ENCODE data around the gene FAM221B.
A peak's percentile ranks its signal among the peaks of the same experiment; 100 is the strongest.

FAM221B gene, protein sequence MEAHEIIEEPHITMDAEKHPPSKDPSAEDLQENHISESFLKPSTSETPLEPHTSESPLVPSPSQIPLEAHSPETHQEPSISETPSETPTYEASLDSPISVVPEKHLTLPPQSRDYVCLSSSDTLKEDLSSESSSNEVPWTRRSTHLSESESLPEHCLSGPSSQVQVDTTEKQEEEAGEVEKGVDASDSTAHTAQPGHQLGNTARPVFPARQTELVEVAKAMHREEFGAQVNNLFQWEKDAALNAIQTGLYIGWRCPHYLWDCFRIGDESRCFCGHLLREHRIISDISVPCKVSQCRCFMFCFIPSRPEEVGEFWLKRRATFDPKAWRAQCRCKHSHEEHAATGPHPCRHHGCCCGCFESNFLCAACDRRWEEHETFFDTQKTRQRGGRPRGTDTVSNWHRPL

GRCh38 chr9:35828716-35829083 lies at the start of gene FAM221B:
Gene FAM221B (minus strand): TSS chr9:35828732. CDS start chr9:35826161, 2,571 bp downstream.
- Histone ChIP-seq H3K4me3 (ENCODE audit: low read depth, low read length) (peak within 1 kb of the TSS; percentile 85), H3K27ac (ENCODE audit: low read depth, low read length) (peak within 1 kb of the TSS; percentile 64), H3K9me3 (ENCODE audit: control insufficient read depth, insufficient read depth, low read length) (no peaks in the 10 kb centered on the region), H3K27me3 (ENCODE audit: control insufficient read depth, insufficient read depth, low read length) (no peaks in the 10 kb centered on the region), H3K4me1 (ENCODE audit: control insufficient read depth, insufficient read depth, low read length) (peaks cover 8% of the 10 kb centered on the region; the same call in 1 of the 2 replicates), H3K36me3 (ENCODE audit: control insufficient read depth, insufficient read depth, low read length) (no peaks in the 10 kb centered on the region), H3K9ac (ENCODE audit: low read depth, low read length) (no peak within 1 kb of the TSS)

DNA sequence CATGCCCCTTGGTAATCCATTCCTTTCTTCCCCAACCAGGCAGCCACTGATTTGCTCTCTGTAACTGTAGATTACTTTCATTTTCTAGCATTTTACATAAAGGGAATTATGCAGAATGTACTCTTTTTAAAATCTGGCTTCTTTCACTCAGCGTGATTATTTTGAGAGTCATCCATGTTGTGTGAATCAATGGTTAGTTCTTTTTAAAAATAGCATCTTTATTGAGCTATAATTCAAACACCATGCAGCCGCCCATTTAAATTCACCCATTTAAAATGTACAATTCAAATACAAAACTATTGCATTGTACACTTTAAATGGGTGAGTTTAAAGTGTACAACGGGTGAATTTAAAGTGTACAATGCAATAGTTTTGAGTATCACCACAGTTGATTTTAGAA lies 44.0 kb upstream of the FAM221B start:
- H3K27ac ChIP-seq (ENCODE audit: low read depth, low read length), result no peak overlapping the region
- H3K4me1 ChIP-seq (ENCODE audit: control insufficient read depth, insufficient read depth, low read length), result peaks cover 11% of the 10 kb centered on the region
- H3K9me3 ChIP-seq (ENCODE audit: control insufficient read depth, insufficient read depth, low read length), result no peaks in the 10 kb centered on the region
- H3K27me3 ChIP-seq (ENCODE audit: control insufficient read depth, insufficient read depth, low read length), result no peaks in the 10 kb centered on the region
- H3K4me3 ChIP-seq (ENCODE audit: low read depth, low read length), result no peak overlapping the region
- no peaks in the 10 kb centered on the region for H3K36me3 ChIP-seq (ENCODE audit: control insufficient read depth, insufficient read depth, low read length)
- no peak overlapping the region for H3K9ac ChIP-seq (ENCODE audit: low read depth, low read length)

DNA sequence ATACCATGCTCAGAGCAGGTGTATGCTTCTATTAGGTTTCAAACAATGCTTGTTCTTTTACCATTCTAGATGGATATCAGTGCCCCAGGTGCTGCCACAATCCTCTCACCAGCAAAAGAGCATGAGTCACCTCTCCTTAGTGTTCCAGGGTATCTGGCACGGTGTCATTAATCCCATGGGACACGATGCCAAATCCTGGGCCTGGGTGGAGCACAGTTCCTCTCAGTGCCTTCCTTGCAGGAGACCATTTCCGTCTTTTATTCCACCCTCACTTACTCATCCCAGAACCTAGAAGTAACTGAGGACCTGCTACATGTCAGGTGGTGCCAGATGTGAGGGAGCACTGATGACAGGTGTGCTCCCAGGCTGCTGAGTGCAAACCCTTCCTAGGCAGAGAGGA lies 43.0 kb upstream of the FAM221B start:
- Histone ChIP-seq H3K4me1 (ENCODE audit: control insufficient read depth, insufficient read depth, low read length) (peaks cover 11% of the 10 kb centered on the region), H3K9me3 (ENCODE audit: control insufficient read depth, insufficient read depth, low read length) (no peaks in the 10 kb centered on the region)

DNA sequence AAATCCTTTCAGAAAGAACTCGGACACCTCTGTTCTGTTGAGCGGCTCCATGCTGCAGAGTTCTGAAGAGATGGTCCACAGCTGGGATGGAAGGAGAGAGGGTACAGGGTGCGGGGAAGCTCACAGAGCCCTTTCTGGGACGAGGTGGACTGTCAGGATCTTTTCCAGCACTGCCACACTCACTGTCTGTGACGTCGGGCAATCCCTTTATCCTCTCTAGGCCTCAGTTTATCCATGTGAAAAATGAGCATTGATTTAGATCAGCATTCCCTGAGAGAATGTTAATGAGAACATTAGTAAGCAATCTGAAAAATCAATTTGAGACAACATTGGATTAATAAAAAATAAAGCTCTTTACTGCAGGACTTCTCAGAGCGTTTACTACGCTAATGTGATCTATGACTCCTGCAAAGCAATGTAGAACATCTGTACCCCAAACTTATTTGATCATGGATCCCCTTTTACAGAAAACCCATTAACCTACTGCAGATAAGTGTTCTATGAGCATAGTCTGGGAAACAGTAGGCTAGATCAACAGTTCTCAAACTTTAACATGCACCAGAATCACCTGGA lies 41.9 kb upstream of the FAM221B start, which contains the start of gene OR13J1:
Gene OR13J1, minus strand, starts transcription at position 51 of the 573 bp plus-strand sequence. Its CDS starts 0 bp downstream, at position 51.
- H3K27ac ChIP-seq (ENCODE audit: low read depth, low read length), result no peak within 1 kb of the TSS
- no peaks in the 10 kb centered on the region for H3K27me3 ChIP-seq (ENCODE audit: control insufficient read depth, insufficient read depth, low read length)
- H3K4me3 ChIP-seq (ENCODE audit: low read depth, low read length), result no peak within 1 kb of the TSS
- H3K9me3 ChIP-seq (ENCODE audit: control insufficient read depth, insufficient read depth, low read length), result no peaks in the 10 kb centered on the region
- H3K36me3 ChIP-seq (ENCODE audit: control insufficient read depth, insufficient read depth, low read length), result no peaks in the 10 kb centered on the region
- no peak within 1 kb of the TSS for H3K9ac ChIP-seq (ENCODE audit: low read depth, low read length)
- H3K4me1 ChIP-seq (ENCODE audit: control insufficient read depth, insufficient read depth, low read length), result peaks cover 11% of the 10 kb centered on the region

More for the DNA sequence above, 43.0 kb upstream of the FAM221B start:
- Histone ChIP-seq H3K36me3 (ENCODE audit: control insufficient read depth, insufficient read depth, low read length) (no peaks in the 10 kb centered on the region), H3K9ac (ENCODE audit: low read depth, low read length) (no peak overlapping the region), H3K4me3 (ENCODE audit: low read depth, low read length) (no peak overlapping the region), H3K27ac (ENCODE audit: low read depth, low read length) (no peak overlapping the region), H3K27me3 (ENCODE audit: control insufficient read depth, insufficient read depth, low read length) (no peaks in the 10 kb centered on the region)

DNA sequence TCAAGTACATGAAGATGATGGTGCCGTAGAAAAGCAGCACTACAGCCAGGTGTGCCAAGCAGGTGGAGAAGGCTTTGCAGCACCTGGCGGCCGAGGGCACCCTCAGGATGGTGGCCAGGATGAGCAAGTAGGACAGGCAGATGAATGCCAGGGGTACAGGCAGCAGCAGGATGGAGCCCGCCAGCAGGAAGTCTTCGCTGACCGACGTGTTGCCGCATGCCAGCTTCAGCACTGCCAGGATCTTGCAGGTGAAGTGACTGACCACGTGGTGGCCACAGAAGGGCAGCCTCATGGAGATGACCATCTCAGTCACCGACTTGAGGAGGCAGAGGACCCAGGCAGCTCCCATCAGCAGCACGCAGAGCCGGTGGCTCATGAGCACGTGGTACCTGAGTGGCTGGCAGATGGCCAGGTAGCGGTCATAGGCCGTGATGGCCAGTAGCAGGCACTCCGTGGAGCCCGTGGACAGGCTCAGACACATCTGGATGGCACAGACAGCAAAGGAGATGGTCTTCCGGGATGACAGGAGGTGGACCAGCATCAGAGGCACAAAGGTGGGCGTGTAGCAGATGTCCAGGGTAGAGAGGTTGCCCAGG lies 41.2 kb upstream of the FAM221B start:
- Histone ChIP-seq H3K9ac (ENCODE audit: low read depth, low read length) (no peak overlapping the region), H3K4me3 (ENCODE audit: low read depth, low read length) (no peak overlapping the region), H3K27ac (ENCODE audit: low read depth, low read length) (no peak overlapping the region), H3K4me1 (ENCODE audit: control insufficient read depth, insufficient read depth, low read length) (peaks cover 11% of the 10 kb centered on the region), H3K27me3 (ENCODE audit: control insufficient read depth, insufficient read depth, low read length) (no peaks in the 10 kb centered on the region), H3K9me3 (ENCODE audit: control insufficient read depth, insufficient read depth, low read length) (no peaks in the 10 kb centered on the region), H3K36me3 (ENCODE audit: control insufficient read depth, insufficient read depth, low read length) (no peaks in the 10 kb centered on the region)

DNA sequence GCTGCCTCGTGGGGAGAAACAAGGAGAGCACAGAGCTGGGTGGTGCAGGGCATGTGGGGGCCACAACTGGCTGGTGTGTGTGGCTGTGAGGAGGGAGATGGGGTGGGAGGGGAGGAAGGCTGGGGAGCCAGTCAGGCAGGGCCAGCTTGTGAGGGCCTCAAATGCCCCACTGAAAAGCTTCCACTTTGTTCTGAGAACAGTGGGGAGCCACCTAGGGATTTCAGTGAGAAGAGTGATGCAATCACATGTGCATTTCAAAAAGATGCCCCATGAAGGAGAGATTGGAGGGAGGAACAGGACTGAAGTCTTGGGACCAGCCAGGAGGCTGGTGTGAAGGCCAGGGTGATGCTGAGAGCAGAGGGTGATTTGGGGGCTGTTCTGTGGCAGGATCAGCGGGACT lies 40.4 kb upstream of the FAM221B start:
- H3K4me3 ChIP-seq (ENCODE audit: low read depth, low read length), result no peak overlapping the region
- H3K9ac ChIP-seq (ENCODE audit: low read depth, low read length), result no peak overlapping the region
- no peak overlapping the region for H3K27ac ChIP-seq (ENCODE audit: low read depth, low read length)
- H3K27me3 ChIP-seq (ENCODE audit: control insufficient read depth, insufficient read depth, low read length), result no peaks in the 10 kb centered on the region
- H3K9me3 ChIP-seq (ENCODE audit: control insufficient read depth, insufficient read depth, low read length), result no peaks in the 10 kb centered on the region
- peaks cover 11% of the 10 kb centered on the region for H3K4me1 ChIP-seq (ENCODE audit: control insufficient read depth, insufficient read depth, low read length)
- H3K36me3 ChIP-seq (ENCODE audit: control insufficient read depth, insufficient read depth, low read length), result no peaks in the 10 kb centered on the region

- H3K9ac ChIP-seq (ENCODE audit: low read depth, low read length), result no peak overlapping the region
- H3K4me1 ChIP-seq (ENCODE audit: control insufficient read depth, insufficient read depth, low read length), result peaks cover 11% of the 10 kb centered on the region
- no peaks in the 10 kb centered on the region for H3K27me3 ChIP-seq (ENCODE audit: control insufficient read depth, insufficient read depth, low read length)
- no peaks in the 10 kb centered on the region for H3K36me3 ChIP-seq (ENCODE audit: control insufficient read depth, insufficient read depth, low read length)
- no peak overlapping the region for H3K4me3 ChIP-seq (ENCODE audit: low read depth, low read length)
- no peaks in the 10 kb centered on the region for H3K9me3 ChIP-seq (ENCODE audit: control insufficient read depth, insufficient read depth, low read length)
- no peak overlapping the region for H3K27ac ChIP-seq (ENCODE audit: low read depth, low read length)
Measured at GRCh38 chr9:35867538-35867937, 39.0 kb upstream of the FAM221B start.

DNA sequence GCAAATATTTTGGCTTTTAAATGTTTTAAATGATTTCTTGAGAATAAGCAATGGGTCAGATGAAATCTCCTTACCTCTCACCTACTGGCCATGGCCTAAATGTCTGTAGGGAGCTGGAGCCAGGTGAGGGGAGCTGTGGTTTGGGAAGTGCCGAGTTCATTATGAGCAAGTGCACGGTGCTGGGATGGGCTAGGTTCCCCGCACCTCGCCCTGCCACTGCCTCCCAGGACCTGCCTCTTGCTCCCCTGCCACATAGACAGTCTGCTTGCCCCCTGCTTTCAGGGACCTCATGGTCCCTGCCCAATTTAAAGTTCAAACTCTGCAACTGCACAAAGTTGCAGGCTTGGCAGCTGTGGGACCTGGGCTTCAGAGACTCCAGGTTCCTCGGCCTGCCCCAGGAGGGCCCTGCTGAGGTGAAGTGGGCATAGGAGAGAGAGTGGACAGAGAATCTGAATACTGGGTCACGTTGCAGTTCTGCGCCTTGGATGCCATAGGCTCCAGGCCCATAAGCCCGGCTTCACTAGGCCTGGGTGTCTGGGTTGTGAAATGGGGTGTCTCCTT lies 36.2 kb upstream of the FAM221B start:
- H3K9ac ChIP-seq (ENCODE audit: low read depth, low read length), result no peak overlapping the region
- H3K4me1 ChIP-seq (ENCODE audit: control insufficient read depth, insufficient read depth, low read length), result peaks cover 11% of the 10 kb centered on the region
- H3K4me3 ChIP-seq (ENCODE audit: low read depth, low read length), result no peak overlapping the region
- H3K9me3 ChIP-seq (ENCODE audit: control insufficient read depth, insufficient read depth, low read length), result no peaks in the 10 kb centered on the region
- no peak overlapping the region for H3K27ac ChIP-seq (ENCODE audit: low read depth, low read length)
- no peaks in the 10 kb centered on the region for H3K36me3 ChIP-seq (ENCODE audit: control insufficient read depth, insufficient read depth, low read length)
- no peaks in the 10 kb centered on the region for H3K27me3 ChIP-seq (ENCODE audit: control insufficient read depth, insufficient read depth, low read length)

DNA sequence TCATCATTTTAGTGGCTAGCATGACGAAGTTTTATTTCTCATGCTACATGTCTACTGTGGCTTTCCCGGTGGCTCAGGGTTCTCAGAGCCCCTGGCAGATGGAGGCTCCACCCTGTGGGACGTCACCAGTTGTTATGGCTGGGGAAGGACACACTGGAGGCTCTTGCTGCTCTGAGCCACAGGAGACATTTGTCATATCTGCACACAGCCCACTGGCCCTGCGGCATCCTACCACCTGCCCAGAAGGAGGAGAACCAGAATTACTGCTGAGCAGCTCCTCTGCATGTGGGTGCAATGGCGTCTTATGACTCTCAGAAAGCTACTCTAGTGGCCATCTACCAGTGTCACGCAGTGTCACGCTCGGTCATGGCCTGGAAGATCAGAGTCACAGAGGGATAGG lies 35.1 kb upstream of the FAM221B start:
- no peak overlapping the region for H3K4me3 ChIP-seq (ENCODE audit: low read depth, low read length)
- H3K9me3 ChIP-seq (ENCODE audit: control insufficient read depth, insufficient read depth, low read length), result no peaks in the 10 kb centered on the region
- no peaks in the 10 kb centered on the region for H3K27me3 ChIP-seq (ENCODE audit: control insufficient read depth, insufficient read depth, low read length)
- no peak overlapping the region for H3K27ac ChIP-seq (ENCODE audit: low read depth, low read length)
- H3K4me1 ChIP-seq (ENCODE audit: control insufficient read depth, insufficient read depth, low read length), result peaks cover 3% of the 10 kb centered on the region
- no peak overlapping the region for H3K9ac ChIP-seq (ENCODE audit: low read depth, low read length)
- H3K36me3 ChIP-seq (ENCODE audit: control insufficient read depth, insufficient read depth, low read length), result no peaks in the 10 kb centered on the region

DNA sequence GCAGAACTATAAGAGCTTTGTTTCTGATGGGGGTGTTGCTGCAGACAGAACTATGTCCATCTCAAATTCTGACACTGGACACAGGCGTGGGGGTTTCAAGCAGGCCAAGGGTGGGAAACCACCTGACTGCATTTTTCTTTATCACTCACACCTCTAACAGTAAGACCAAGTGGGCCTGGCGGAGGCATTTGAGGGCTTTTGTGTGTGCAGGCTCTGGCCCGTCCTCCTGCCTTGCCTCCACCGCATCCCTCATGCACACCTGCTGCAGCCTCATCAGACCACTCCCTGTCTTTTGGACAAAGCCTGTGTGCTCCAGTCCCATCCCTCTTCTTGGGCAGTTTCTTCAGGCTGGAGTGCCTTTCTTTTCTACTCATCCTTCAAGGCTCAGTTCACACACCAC lies 33.8 kb upstream of the FAM221B start:
- H3K36me3 ChIP-seq (ENCODE audit: control insufficient read depth, insufficient read depth, low read length), result no peaks in the 10 kb centered on the region
- H3K9ac ChIP-seq (ENCODE audit: low read depth, low read length), result no peak overlapping the region
- H3K9me3 ChIP-seq (ENCODE audit: control insufficient read depth, insufficient read depth, low read length), result no peaks in the 10 kb centered on the region
- H3K27me3 ChIP-seq (ENCODE audit: control insufficient read depth, insufficient read depth, low read length), result no peaks in the 10 kb centered on the region
- H3K4me3 ChIP-seq (ENCODE audit: low read depth, low read length), result no peak overlapping the region
- no peak overlapping the region for H3K27ac ChIP-seq (ENCODE audit: low read depth, low read length)
- H3K4me1 ChIP-seq (ENCODE audit: control insufficient read depth, insufficient read depth, low read length), result no peaks in the 10 kb centered on the region

All from HUES48 (cell line).